Panc1 (cell line): ENCODE results near the gene LYPD6. TPM values are rescaled to one million over a fixed set of nuclear protein-coding genes. Genes with fewer than 3 reads are reported as not detected.

Source experiments
- ATAC-seq: fragments of 200-7000 bp; cut with Tn5 transposase; 2 replicates; pipeline ENCODE4 v1.9.1; 2020; ENCODE audit warnings: mild to moderate bottlenecking, moderate library complexity
- BruUV-seq: library from RNA; stranded (reverse); fragments of 400-500 nt; replicated peaks from 2 replicates; lab custom pipeline; 2021; lab: Mats Ljungman, UMichigan
- CTCF ChIA-PET: fragments of 300-600 bp; sonication (Branson Sonifier 250); formaldehyde crosslinking; loops from one replicate; lab custom pipeline; 2022; ENCODE audit warnings: antibody characterized with exemption; lab: Charles Lee
- POLR2A ChIA-PET: fragments of 300-600 bp; sonication (Branson Sonifier 250); formaldehyde crosslinking; loops from one replicate; lab custom pipeline; 2022; ENCODE audit warnings: antibody characterized with exemption; lab: Charles Lee
- DNase-seq: peaks from one replicate; pipeline ENCODE4 v3.0.0-alpha.2; 2010; ENCODE audit warnings: low read depth, low spot score
- H3K27ac ChIP-seq: 2 replicates; pipeline ENCODE4 v1.5.1; 2011; ENCODE audit warnings: mild to moderate bottlenecking, low read length, inconsistent platforms
- H3K27me3 ChIP-seq: fragments of 200-500 bp; sonication (Bioruptor generic); 2 replicates; pipeline ENCODE4 v1.6.0; 2014; ENCODE audit warnings: low read length, inconsistent platforms; ENCODE audit not compliant: control insufficient read depth, insufficient read depth
- H3K36me3 ChIP-seq: fragments of 200-500 bp; sonication (Bioruptor generic); 2 replicates; pipeline ENCODE4 v1.5.1; 2014; ENCODE audit warnings: inconsistent platforms, mild to moderate bottlenecking, low read length, moderate library complexity; ENCODE audit not compliant: control insufficient read depth, insufficient read depth
- H3K4me1 ChIP-seq: 2 replicates; pipeline ENCODE4 v1.5.1; 2011; ENCODE audit warnings: inconsistent platforms, mild to moderate bottlenecking, low read length, moderate library complexity; ENCODE audit not compliant: control insufficient read depth, insufficient read depth
- H3K4me3 ChIP-seq, 2 experiments: 2 replicates each; pipeline ENCODE4 v1.5.1; 2011 to 2012; ENCODE audit warnings: low read depth in 2 of 2, low read length in 2 of 2, mild to moderate bottlenecking in 2 of 2, inconsistent platforms in 1 of 2, moderate library complexity in 1 of 2
- H3K9me3 ChIP-seq: fragments of 200-500 bp; sonication (Bioruptor generic); 2 replicates; pipeline ENCODE4 v1.5.1; 2014; ENCODE audit warnings: low read depth, mild to moderate bottlenecking, inconsistent platforms, low read length, moderate library complexity; ENCODE audit not compliant: control insufficient read depth, insufficient read depth
- POLR2AphosphoS5 ChIP-seq: IDR thresholded peaks from 2 replicates; pipeline ENCODE4 v1.6.1; 2012; ENCODE audit warnings: mild to moderate bottlenecking, low read depth, low read length, moderate library complexity
- REST ChIP-seq, 2 experiments: IDR thresholded peaks; 2 replicates each; pipeline ENCODE4 v1.6.1; 2011 to 2012; ENCODE audit warnings: low read depth in 2 of 2, control low read depth in 1 of 2, low read length in 1 of 2, mild to moderate bottlenecking in 1 of 2, moderate library complexity in 1 of 2; ENCODE audit not compliant: insufficient read depth in 1 of 2
- SIN3A ChIP-seq: IDR thresholded peaks from 2 replicates; pipeline ENCODE4 v1.6.1; 2012; ENCODE audit warnings: low read depth, mild to moderate bottlenecking, low read length, moderate library complexity, borderline replicate concordance; ENCODE audit not compliant: insufficient read depth
- TCF7L2 ChIP-seq: IDR thresholded peaks from 2 replicates; pipeline ENCODE4 v1.6.1; 2011; ENCODE audit warnings: mild to moderate bottlenecking, low read depth, low read length, inconsistent platforms
- in situ Hi-C: cut with HindIII; loops from 2 replicates; pipeline ENCODE4 v1.10.0; 2016; ENCODE audit warnings: low sequenced_read_pairs, low pct_unique_long_range_greater_than_20kb
- intact Hi-C: fragments of 100-400 bp; cut with micrococcal nuclease; formaldehyde crosslinking; loops from one replicate; pipeline ENCODE4 v1.10.0; 2022; ENCODE audit not compliant: unreplicated experiment
- total RNA-seq: library from RNA; stranded (reverse); gene quantifications from one replicate; pipeline ENCODE4 v1.2.1, GENCODE V29; 2021; ENCODE audit not compliant: unreplicated experiment
- TF ChIP-seq, protein P1 (sequence below): fragments of 450-650 bp; IDR thresholded peaks from 2 replicates; pipeline ENCODE4 v1.5.1; 2017; ENCODE audit warnings: mild to moderate bottlenecking

LYPD6 gene
- total RNA-seq, 1 experiment from 2014 or later = 0.31 TPM

GRCh38 chr2:149413487-149413886 lies 83.1 kb downstream of the LYPD6 start:
- ATAC-seq = no peak
- CTCF ChIA-PET = no interaction called here
- no peak for DNase-seq
- H3K4me3 ChIP-seq = no peak overlapping the region
- H3K36me3 ChIP-seq = no peaks in the 10 kb centered on the region
- no TSS peak for BruUV-seq
- no peaks in the 10 kb centered on the region for H3K27me3 ChIP-seq
- POLR2A ChIA-PET = no interaction called here
- in situ Hi-C loops = no loop called here
- H3K27ac ChIP-seq = no peak overlapping the region
- intact Hi-C loops = no loop called here
- H3K4me1 ChIP-seq = no peaks in the 10 kb centered on the region
- no peaks in the 10 kb centered on the region for H3K9me3 ChIP-seq
- TF ChIP-seq SIN3A = no peak
- TF ChIP-seq TCF7L2 = no peak
- TF ChIP-seq, protein P1, sequence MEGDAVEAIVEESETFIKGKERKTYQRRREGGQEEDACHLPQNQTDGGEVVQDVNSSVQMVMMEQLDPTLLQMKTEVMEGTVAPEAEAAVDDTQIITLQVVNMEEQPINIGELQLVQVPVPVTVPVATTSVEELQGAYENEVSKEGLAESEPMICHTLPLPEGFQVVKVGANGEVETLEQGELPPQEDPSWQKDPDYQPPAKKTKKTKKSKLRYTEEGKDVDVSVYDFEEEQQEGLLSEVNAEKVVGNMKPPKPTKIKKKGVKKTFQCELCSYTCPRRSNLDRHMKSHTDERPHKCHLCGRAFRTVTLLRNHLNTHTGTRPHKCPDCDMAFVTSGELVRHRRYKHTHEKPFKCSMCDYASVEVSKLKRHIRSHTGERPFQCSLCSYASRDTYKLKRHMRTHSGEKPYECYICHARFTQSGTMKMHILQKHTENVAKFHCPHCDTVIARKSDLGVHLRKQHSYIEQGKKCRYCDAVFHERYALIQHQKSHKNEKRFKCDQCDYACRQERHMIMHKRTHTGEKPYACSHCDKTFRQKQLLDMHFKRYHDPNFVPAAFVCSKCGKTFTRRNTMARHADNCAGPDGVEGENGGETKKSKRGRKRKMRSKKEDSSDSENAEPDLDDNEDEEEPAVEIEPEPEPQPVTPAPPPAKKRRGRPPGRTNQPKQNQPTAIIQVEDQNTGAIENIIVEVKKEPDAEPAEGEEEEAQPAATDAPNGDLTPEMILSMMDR = no peak
- TF ChIP-seq REST (IDR thresholded peaks at IDR 0.05; ENCODE audit: insufficient read depth in 1 of 2, low read depth in 2 of 2, low read length in 1 of 2) = no peak
- TF ChIP-seq POLR2AphosphoS5 = no peak

- DNase-seq = no peak
- ATAC-seq = no peak
- ChIA-PET POLR2A (no interaction called here), CTCF (no interaction called here)
- Histone ChIP-seq H3K27ac (no peak overlapping the region), H3K4me1 (no peaks in the 10 kb centered on the region), H3K27me3 (no peaks in the 10 kb centered on the region), H3K9me3 (no peaks in the 10 kb centered on the region), H3K4me3 (no peak overlapping the region), H3K36me3 (no peaks in the 10 kb centered on the region)
- TF ChIP-seq TCF7L2 (no peak), SIN3A (no peak), POLR2AphosphoS5 (no peak), REST (IDR thresholded peaks at IDR 0.05; ENCODE audit: insufficient read depth in 1 of 2, low read depth in 2 of 2, low read length in 1 of 2) (no peak)
- TF ChIP-seq, protein P1 = no peak
- BruUV-seq = no TSS peak
- in situ Hi-C loops = no loop called here
- intact Hi-C loops = no loop called here
Measured at GRCh38 chr2:149415086-149415485, 84.7 kb downstream of the LYPD6 start.
